Left lung (tissue), 10 donors: ENCODE results near the gene SEMA4B. TPM values are rescaled to one million over a fixed set of nuclear protein-coding genes. Genes with fewer than 3 reads are reported as not detected.

Experiments used
- ATAC-seq: fragments of 200-7000 bp; cut with Tn5 transposase; one replicate; pipeline ENCODE4 v1.9.1; 2020; ENCODE audit warnings: moderate library complexity
- DNase-seq, 4 donors: peaks; one replicate each; pipeline ENCODE4 v3.0.0-alpha.2; 2013 to 2020
- H3K27ac ChIP-seq, 2 donors: fragments of 200-600 bp; sonication (generic) in 1 of 2; one replicate each; pipeline versions ENCODE4 v1.5.0 to v1.8.0; 2020 to 2021
- H3K27me3 ChIP-seq, 2 donors: fragments of 200-600 bp; sonication (generic) in 1 of 2; one replicate each; pipeline versions ENCODE4 v1.5.0 to v1.8.0; 2020 to 2021
- H3K36me3 ChIP-seq, 2 donors: fragments of 200-600 bp; sonication (generic) in 1 of 2; one replicate each; pipeline versions ENCODE4 v1.5.0 to v1.8.0; 2020 to 2021
- H3K4me1 ChIP-seq, 2 donors: fragments of 200-600 bp; one replicate each; pipeline ENCODE4 v1.8.0; 2021
- H3K4me3 ChIP-seq, 2 donors: fragments of 200-600 bp; sonication (generic) in 1 of 2; one replicate each; pipeline versions ENCODE4 v1.5.0 to v1.8.0; 2020 to 2021; ENCODE audit warnings: mild to moderate bottlenecking in 1 of 2
- H3K9me3 ChIP-seq, 2 donors: fragments of 200-600 bp; sonication (generic) in 1 of 2; one replicate each; pipeline versions ENCODE4 v1.5.0 to v1.8.0; 2020 to 2021
- intact Hi-C, 2 donors: fragments of 100-400 bp; cut with DNase I; formaldehyde crosslinking; loops; one replicate each; pipeline versions ENCODE4 v1.11.2 to v1.14.2; 2022
- polyA plus RNA-seq, 6 donors: library from polyadenylated mRNA; unstranded; fragments of 120-200 nt; gene quantifications; one replicate each; pipeline ENCODE4 v1.2.1, GENCODE V29; 2013; ENCODE audit not compliant: insufficient read length in 6 of 6
- total RNA-seq, 2 donors: library from RNA; stranded (reverse); fragmentation: NEBNext Ultra II Directional; extraction: Animal tissue kit (Norgen Biotek cat#: 25700); gene quantifications; one replicate each; pipeline ENCODE4 v1.2.1, GENCODE V29; 2021
- TF ChIP-seq, protein P1 (sequence below), 2 donors: fragments of 200-600 bp; sonication (generic) in 1 of 2; IDR thresholded peaks; one replicate each; pipeline versions ENCODE4 v1.5.0 to v1.8.0; 2021; ENCODE audit warnings: antibody characterized with exemption in 2 of 2
- donor health status: DM: no; HTN: yes; CAD: no.
- donor health status: DM: no; HTN: no; CAD: no.

Gene SEMA4B
- total and polyA plus RNA-seq, 8 donors, result 22.8 to 66.7 (median 26.6) TPM

DNA sequence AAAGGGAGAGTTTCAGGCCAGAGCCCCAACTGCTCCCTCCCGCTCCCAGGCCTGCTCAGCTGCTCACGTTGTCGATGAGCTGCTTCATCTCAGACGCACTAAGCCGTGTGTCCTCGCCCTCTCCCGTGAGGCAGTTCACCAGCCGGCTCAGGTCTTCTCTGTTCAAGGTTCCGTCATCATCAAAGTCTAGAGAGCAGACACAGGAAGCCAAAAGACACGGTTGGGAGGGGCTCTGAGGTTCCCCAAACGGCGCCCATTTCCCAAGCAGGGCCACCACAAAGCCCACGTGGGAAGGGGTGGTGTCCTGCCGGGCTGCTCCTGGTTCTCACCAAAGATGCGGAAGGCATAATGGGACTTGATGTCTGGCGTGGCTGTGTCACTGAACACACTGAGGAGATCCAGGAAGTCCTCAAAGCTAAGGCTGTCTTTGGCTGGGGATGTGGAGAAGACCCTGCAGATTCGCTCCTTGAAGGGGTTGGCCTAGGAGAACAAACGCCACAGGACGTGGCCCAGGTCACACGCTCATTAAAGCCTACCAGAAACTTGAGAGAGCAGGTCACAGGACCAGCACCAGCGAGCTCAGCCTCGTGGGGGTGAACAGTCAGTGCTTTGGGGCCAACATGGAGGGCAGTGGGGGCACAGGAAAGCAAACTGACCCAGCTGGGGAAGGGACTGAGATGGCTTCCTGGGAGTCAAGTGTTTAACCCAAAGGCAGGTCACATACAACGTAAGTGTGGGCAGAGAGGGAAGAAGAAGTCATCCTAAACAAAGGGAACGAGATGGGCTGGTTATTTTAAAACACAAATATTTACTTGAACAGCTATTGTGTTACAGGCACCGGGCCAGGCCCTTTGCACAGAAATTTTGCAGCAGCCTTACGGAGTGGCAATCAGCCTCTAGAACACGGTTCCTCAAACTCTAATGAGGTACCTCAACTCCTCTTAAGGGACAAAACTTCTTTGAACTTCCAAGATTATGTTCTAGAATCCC lies 30.2 kb downstream of the SEMA4B start:
- TF ChIP-seq, protein P1, sequence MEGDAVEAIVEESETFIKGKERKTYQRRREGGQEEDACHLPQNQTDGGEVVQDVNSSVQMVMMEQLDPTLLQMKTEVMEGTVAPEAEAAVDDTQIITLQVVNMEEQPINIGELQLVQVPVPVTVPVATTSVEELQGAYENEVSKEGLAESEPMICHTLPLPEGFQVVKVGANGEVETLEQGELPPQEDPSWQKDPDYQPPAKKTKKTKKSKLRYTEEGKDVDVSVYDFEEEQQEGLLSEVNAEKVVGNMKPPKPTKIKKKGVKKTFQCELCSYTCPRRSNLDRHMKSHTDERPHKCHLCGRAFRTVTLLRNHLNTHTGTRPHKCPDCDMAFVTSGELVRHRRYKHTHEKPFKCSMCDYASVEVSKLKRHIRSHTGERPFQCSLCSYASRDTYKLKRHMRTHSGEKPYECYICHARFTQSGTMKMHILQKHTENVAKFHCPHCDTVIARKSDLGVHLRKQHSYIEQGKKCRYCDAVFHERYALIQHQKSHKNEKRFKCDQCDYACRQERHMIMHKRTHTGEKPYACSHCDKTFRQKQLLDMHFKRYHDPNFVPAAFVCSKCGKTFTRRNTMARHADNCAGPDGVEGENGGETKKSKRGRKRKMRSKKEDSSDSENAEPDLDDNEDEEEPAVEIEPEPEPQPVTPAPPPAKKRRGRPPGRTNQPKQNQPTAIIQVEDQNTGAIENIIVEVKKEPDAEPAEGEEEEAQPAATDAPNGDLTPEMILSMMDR (IDR thresholded peaks at IDR 0.05), result no peak
- DNase-seq, result peak in 2 of 4 donors; percentile 75 to 85
- peak overlapping the region; percentile 9 to 70 for H3K27ac ChIP-seq
- H3K4me1 ChIP-seq, result peaks cover 14 to 40% of the 10 kb centered on the region in 2 donors
- peak overlapping the region in 1 of 2 donors; percentile 66 for H3K4me3 ChIP-seq
- H3K9me3 ChIP-seq, result no peaks in the 10 kb centered on the region
- intact Hi-C loops, result no loop called here
- H3K36me3 ChIP-seq, result peaks cover 0 to 48% of the 10 kb centered on the region in 2 donors
- no peaks in the 10 kb centered on the region for H3K27me3 ChIP-seq
- ATAC-seq, result no peak

DNA sequence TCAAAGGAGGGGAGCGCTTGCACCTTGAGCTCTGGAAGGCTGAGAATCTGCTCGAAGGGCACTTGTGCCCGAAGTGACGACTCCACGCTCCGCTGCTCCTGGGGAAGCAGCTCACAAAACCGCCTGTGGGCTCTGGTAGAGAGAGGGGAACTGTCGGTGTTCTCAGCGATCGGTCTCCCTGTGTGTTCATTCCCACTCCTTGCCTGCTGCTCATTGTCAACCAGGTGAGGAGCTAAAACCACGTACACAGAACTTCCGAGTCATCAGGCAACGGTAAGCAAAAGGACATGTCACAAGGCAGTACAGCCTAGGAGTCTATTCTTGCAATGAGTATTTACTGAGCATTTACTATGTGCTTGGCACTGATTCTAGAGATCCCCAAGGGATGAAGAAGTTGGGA lies 31.1 kb downstream of the SEMA4B start:
- Histone ChIP-seq H3K36me3 (peaks cover 0 to 40% of the 10 kb centered on the region in 2 donors), H3K27me3 (no peaks in the 10 kb centered on the region), H3K4me1 (peaks cover 14 to 40% of the 10 kb centered on the region in 2 donors), H3K27ac (peak overlapping the region in 1 of 2 donors; percentile 93), H3K4me3 (peak overlapping the region; percentile 66 to 94), H3K9me3 (no peaks in the 10 kb centered on the region)
- DNase-seq (no peak), ATAC-seq (no peak)
- TF ChIP-seq, protein P1 (IDR thresholded peaks at IDR 0.05), result no peak
- intact Hi-C loops, result no loop called here

DNA sequence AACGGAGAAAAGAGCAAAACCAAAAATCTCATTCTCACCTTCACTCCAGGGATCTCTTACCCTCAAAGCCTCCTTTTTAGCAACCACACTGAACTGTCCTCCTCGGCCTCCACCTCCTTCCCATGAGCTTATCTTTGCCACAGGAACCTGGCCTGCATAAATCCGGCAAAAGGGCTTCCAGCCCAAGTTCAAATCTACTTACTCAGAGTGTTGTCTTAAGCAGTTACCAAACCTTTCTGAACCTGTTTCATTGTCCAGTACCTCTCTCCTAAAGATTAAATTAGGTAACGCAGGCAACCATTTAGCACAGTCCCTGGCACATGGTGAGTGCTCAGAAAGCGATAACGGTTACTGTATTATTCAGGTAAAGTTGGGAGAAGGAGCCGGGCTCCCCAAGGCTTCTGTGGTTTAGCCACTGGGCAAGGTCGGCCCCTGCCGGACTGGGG lies 31.8 kb downstream of the SEMA4B start:
- H3K27me3 ChIP-seq, result no peaks in the 10 kb centered on the region
- H3K4me3 ChIP-seq, result peak overlapping the region; percentile 66 to 94
- H3K27ac ChIP-seq, result peak overlapping the region; percentile 89 to 93
- DNase-seq (no peak), ATAC-seq (no peak)
- H3K9me3 ChIP-seq, result no peaks in the 10 kb centered on the region
- TF ChIP-seq, protein P1 (IDR thresholded peaks at IDR 0.05), result peak in 1 of 2 donors; percentile 16
- peaks cover 14 to 40% of the 10 kb centered on the region in 2 donors for H3K4me1 ChIP-seq
- intact Hi-C loops, result no loop called here
- H3K36me3 ChIP-seq, result peaks cover 0 to 40% of the 10 kb centered on the region in 2 donors

DNA sequence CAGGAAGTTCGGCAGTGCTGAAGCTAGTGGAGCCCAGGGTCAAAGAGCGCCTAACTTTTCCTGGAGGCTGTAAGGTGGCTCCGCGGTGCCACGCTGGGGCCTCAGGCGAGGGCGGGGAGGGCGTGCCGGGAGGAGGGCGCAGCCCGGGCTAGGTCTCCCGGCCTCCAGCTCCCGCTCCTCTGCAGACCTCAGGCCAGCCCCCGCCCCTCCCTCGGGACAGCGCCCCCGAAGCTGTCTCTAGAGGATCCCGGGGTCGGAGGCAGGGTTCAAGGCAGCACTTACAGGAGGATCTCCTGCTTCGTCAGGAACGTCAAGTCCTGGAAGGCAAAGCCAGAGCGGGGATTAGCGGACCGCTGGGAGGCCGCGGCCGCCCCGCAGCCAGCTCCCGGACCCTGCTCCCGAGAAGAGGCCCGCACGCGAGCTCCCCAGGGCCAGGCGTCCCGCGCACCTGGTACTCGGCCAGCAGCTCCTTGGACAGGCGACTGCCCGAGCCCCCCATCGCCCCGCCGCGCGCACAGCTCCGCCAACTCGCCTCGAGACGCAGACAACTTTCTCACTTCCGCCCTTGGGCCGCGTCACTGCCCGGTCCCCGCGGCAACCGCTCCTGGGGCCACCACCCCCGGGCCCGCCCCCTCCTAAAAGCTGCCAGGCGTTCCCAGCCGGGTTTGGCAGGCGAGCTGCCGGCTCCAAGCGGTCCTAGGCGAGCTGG lies 32.4 kb downstream of the SEMA4B start, which contains the start of gene CIB1:
Gene CIB1 (minus strand): TSS at position 555 of the 709 bp plus-strand sequence. CDS start 56 bp downstream, at position 499.
- peak within 1 kb of the TSS; percentile 66 to 94 for H3K4me3 ChIP-seq
- H3K4me1 ChIP-seq, result peaks cover 14 to 40% of the 10 kb centered on the region in 2 donors
- intact Hi-C loops, result no loop called here
- DNase-seq, result peak; percentile 95 to 100 (median 98)
- TF ChIP-seq, protein P1 (IDR thresholded peaks at IDR 0.05), result peak in 1 of 2 donors; percentile 52
- peaks cover 0 to 40% of the 10 kb centered on the region in 2 donors for H3K36me3 ChIP-seq
- peak; percentile 95 for ATAC-seq
- peak within 1 kb of the TSS; percentile 89 to 93 for H3K27ac ChIP-seq
- no peaks in the 10 kb centered on the region for H3K9me3 ChIP-seq
- H3K27me3 ChIP-seq, result no peaks in the 10 kb centered on the region
